Measurements from ENCODE around the gene POU5F1.
"Not testable (repeated sequence)": the region's sequence is repeated elsewhere in the genome, so short reads cannot be mapped to it uniquely, and the experiment has no call there.

GRCh38 chr6:31195308-31195979 is 25.0 kb upstream of the POU5F1 start:
- not testable (repeated sequence) for TF ChIP-seq CTCF (IDR thresholded peaks at IDR 0.05; ENCODE audit: borderline replicate concordance, extremely low read depth, low read length, poor library complexity, severe bottlenecking); EZH2 (IDR thresholded peaks at IDR 0.05; ENCODE audit: borderline replicate concordance, low read depth, low read length, severe bottlenecking)

Data from DND-41 (cell line).